Rectal smooth muscle tissue (tissue), 1 donor: ENCODE results near the gene CTIF.

ENCODE experiments used
- H3K27ac ChIP-seq: one replicate; pipeline ENCODE4 v1.7.0; 2013; ENCODE audit warnings: low read depth, low read length, inconsistent platforms
- H3K27me3 ChIP-seq: one replicate; pipeline ENCODE4 v1.7.0; 2013; ENCODE audit warnings: low read length; ENCODE audit not compliant: control insufficient read depth, insufficient read depth
- H3K36me3 ChIP-seq: one replicate; pipeline ENCODE4 v1.7.0; 2013; ENCODE audit warnings: low read length; ENCODE audit not compliant: control insufficient read depth, insufficient read depth
- H3K4me1 ChIP-seq: one replicate; pipeline ENCODE4 v1.7.0; 2013; ENCODE audit warnings: low read length; ENCODE audit not compliant: control insufficient read depth, insufficient read depth
- H3K4me3 ChIP-seq: one replicate; pipeline ENCODE4 v1.7.0; 2013; ENCODE audit warnings: low read length
- H3K9ac ChIP-seq: one replicate; pipeline ENCODE4 v1.7.0; 2013; ENCODE audit warnings: low read length

CTIF gene

GRCh38 chr18:48757906-48758305, 219.1 kb downstream of the CTIF start:
- no peak overlapping the region for H3K27ac ChIP-seq

GRCh38 chr18:48761582-48761981, 222.8 kb downstream of the CTIF start:
- no peak overlapping the region for H3K27ac ChIP-seq
- H3K27me3 ChIP-seq: no peaks in the 10 kb centered on the region
- no peaks in the 10 kb centered on the region for H3K36me3 ChIP-seq
- H3K9ac ChIP-seq: no peak overlapping the region
- peak overlapping the region; percentile 3 for H3K4me3 ChIP-seq
- H3K4me1 ChIP-seq: peaks cover 6% of the 10 kb centered on the region

More at GRCh38 chr18:48757906-48758305, 219.1 kb downstream of the CTIF start:
- H3K9ac ChIP-seq: no peak overlapping the region
- H3K4me1 ChIP-seq: no peaks in the 10 kb centered on the region
- no peak overlapping the region for H3K4me3 ChIP-seq
- no peaks in the 10 kb centered on the region for H3K27me3 ChIP-seq
- no peaks in the 10 kb centered on the region for H3K36me3 ChIP-seq

- no peaks in the 10 kb centered on the region for H3K36me3 ChIP-seq
- no peak overlapping the region for H3K4me3 ChIP-seq
- peaks cover 10% of the 10 kb centered on the region for H3K4me1 ChIP-seq
- no peak overlapping the region for H3K27ac ChIP-seq
- H3K9ac ChIP-seq: no peak overlapping the region
- H3K27me3 ChIP-seq: no peaks in the 10 kb centered on the region
Measured at GRCh38 chr18:48762022-48762421, 223.2 kb downstream of the CTIF start.

GRCh38 chr18:48762836-48763718, 224.2 kb downstream of the CTIF start:
- no peak overlapping the region for H3K27ac ChIP-seq
- H3K4me1 ChIP-seq: peaks cover 16% of the 10 kb centered on the region
- H3K27me3 ChIP-seq: no peaks in the 10 kb centered on the region
- H3K4me3 ChIP-seq: no peak overlapping the region
- H3K9ac ChIP-seq: no peak overlapping the region
- H3K36me3 ChIP-seq: no peaks in the 10 kb centered on the region

GRCh38 chr18:48763719-48764100, 224.9 kb downstream of the CTIF start:
- Histone ChIP-seq H3K36me3 (no peaks in the 10 kb centered on the region), H3K27me3 (no peaks in the 10 kb centered on the region), H3K4me1 (peaks cover 16% of the 10 kb centered on the region), H3K9ac (no peak overlapping the region), H3K27ac (no peak overlapping the region), H3K4me3 (no peak overlapping the region)

GRCh38 chr18:48765053-48765452, 226.2 kb downstream of the CTIF start:
- H3K27ac ChIP-seq: no peak overlapping the region
- H3K4me1 ChIP-seq: peaks cover 18% of the 10 kb centered on the region
- H3K36me3 ChIP-seq: no peaks in the 10 kb centered on the region
- H3K9ac ChIP-seq: no peak overlapping the region
- no peak overlapping the region for H3K4me3 ChIP-seq
- no peaks in the 10 kb centered on the region for H3K27me3 ChIP-seq

- Histone ChIP-seq H3K9ac (no peak overlapping the region), H3K27me3 (no peaks in the 10 kb centered on the region), H3K4me1 (peaks cover 18% of the 10 kb centered on the region), H3K4me3 (no peak overlapping the region), H3K27ac (peak overlapping the region; percentile 75), H3K36me3 (no peaks in the 10 kb centered on the region)
Measured at GRCh38 chr18:48766026-48766425, 227.2 kb downstream of the CTIF start.

GRCh38 chr18:48766487-48766886, 227.7 kb downstream of the CTIF start:
- peak overlapping the region; percentile 75 for H3K27ac ChIP-seq
- H3K9ac ChIP-seq: no peak overlapping the region
- H3K4me1 ChIP-seq: peaks cover 18% of the 10 kb centered on the region
- H3K36me3 ChIP-seq: no peaks in the 10 kb centered on the region
- no peak overlapping the region for H3K4me3 ChIP-seq
- H3K27me3 ChIP-seq: no peaks in the 10 kb centered on the region

- H3K27ac ChIP-seq: peak overlapping the region; percentile 75
- peaks cover 21% of the 10 kb centered on the region for H3K4me1 ChIP-seq
- no peak overlapping the region for H3K4me3 ChIP-seq
- H3K36me3 ChIP-seq: no peaks in the 10 kb centered on the region
- H3K27me3 ChIP-seq: no peaks in the 10 kb centered on the region
- no peak overlapping the region for H3K9ac ChIP-seq
Measured at GRCh38 chr18:48767090-48767690, 228.4 kb downstream of the CTIF start.

- H3K27me3 ChIP-seq: no peaks in the 10 kb centered on the region
- H3K27ac ChIP-seq: no peak overlapping the region
- no peak overlapping the region for H3K4me3 ChIP-seq
- no peaks in the 10 kb centered on the region for H3K36me3 ChIP-seq
- H3K4me1 ChIP-seq: peaks cover 16% of the 10 kb centered on the region
- H3K9ac ChIP-seq: no peak overlapping the region
Measured at GRCh38 chr18:48769006-48769636, 230.3 kb downstream of the CTIF start.

GRCh38 chr18:48770243-48770642, 231.4 kb downstream of the CTIF start:
- Histone ChIP-seq H3K27ac (no peak overlapping the region), H3K9ac (no peak overlapping the region), H3K27me3 (no peaks in the 10 kb centered on the region), H3K36me3 (no peaks in the 10 kb centered on the region), H3K4me1 (peaks cover 16% of the 10 kb centered on the region), H3K4me3 (no peak overlapping the region)

GRCh38 chr18:48771641-48772375, 233.0 kb downstream of the CTIF start:
- no peaks in the 10 kb centered on the region for H3K36me3 ChIP-seq
- H3K27me3 ChIP-seq: no peaks in the 10 kb centered on the region
- peaks cover 13% of the 10 kb centered on the region for H3K4me1 ChIP-seq
- H3K4me3 ChIP-seq: no peak overlapping the region
- H3K27ac ChIP-seq: peak overlapping the region; percentile 57
- no peak overlapping the region for H3K9ac ChIP-seq
